Mononuclear cell (primary cell): ENCODE data around the gene PALLD. TPM values are rescaled to one million over a fixed set of nuclear protein-coding genes. Genes with fewer than 3 reads are reported as not detected.

ENCODE experiments used
- H3K27me3 ChIP-seq: 2 replicates; pipeline ENCODE4 v1.6.0; 2011; ENCODE audit warnings: low read length, control low read depth; ENCODE audit not compliant: insufficient read depth
- H3K4me1 ChIP-seq: 2 replicates; pipeline ENCODE4 v1.5.1; 2011; ENCODE audit warnings: mild to moderate bottlenecking, low read length, control low read depth; ENCODE audit not compliant: insufficient read depth
- H3K4me3 ChIP-seq: 2 replicates; pipeline ENCODE4 v1.5.1; 2011; ENCODE audit warnings: mild to moderate bottlenecking, low read length, moderate library complexity
- H3K9me3 ChIP-seq: 2 replicates; pipeline ENCODE4 v1.5.1; 2011; ENCODE audit warnings: low read depth, mild to moderate bottlenecking, control low read depth, low read length
- total RNA-seq: library from RNA; depleted of rRNA; stranded (reverse); fragments of >200 nt; gene quantifications from one replicate; pipeline ENCODE4 v1.2.3, GENCODE V29; 2012

PALLD gene
- total RNA-seq, 1 donor, result 1.8 TPM

DNA sequence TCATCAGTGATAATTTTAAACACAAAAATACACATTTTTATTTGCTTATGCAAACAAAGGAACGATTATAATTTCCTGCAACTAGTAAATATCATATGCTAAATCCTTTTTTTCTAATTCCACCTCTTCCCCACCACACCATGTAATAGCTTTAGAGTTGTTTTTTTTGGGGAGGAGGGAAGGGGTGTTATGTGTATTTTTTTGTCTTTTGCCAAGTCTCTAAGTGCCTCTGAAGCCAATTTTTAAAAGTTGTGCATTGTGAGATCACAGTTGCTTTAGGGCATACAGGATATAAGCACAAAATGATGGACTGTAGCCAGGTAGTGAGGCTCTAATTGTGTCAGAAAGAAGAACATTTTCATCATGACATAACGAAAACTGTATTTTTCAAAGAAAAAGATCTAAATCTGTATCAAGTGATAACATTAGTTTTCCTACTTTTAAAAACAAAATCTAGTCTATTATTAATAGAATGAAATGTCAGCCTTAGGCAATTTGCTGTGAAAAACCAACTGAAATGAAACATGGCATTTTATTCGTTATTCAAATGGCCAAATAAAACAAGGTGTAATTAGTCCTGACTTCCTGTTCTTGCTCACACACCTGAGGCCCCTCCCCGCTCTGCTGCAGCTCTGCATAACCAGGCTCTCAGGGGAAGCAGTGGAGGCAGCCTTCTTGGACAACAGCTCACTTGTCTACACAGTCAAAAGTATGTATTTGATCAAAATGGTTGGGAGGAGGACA, 157.4 kb downstream of the PALLD start:
- H3K4me3 ChIP-seq, result no peak overlapping the region
- peaks cover 2% of the 10 kb centered on the region for H3K27me3 ChIP-seq
- H3K9me3 ChIP-seq, result no peaks in the 10 kb centered on the region
- H3K4me1 ChIP-seq, result no peaks in the 10 kb centered on the region

DNA sequence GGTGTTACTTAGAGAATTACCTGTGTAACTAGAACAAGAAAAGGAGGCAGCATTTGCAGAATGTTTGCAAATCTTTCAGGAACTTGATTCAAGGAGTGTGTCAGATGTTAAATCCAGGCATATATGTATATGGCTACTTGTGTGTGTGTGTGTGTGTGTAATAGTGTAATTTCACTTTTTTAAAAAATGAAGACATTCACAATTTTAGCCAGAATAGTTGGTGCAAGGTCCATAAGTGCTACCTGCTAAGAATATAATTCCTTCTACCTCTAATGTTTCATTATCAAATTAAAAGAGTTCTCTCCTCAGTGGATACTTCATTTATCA, 158.0 kb downstream of the PALLD start:
- H3K9me3 ChIP-seq, result no peaks in the 10 kb centered on the region
- H3K4me3 ChIP-seq, result no peak overlapping the region
- no peaks in the 10 kb centered on the region for H3K4me1 ChIP-seq
- H3K27me3 ChIP-seq, result peaks cover 2% of the 10 kb centered on the region

DNA sequence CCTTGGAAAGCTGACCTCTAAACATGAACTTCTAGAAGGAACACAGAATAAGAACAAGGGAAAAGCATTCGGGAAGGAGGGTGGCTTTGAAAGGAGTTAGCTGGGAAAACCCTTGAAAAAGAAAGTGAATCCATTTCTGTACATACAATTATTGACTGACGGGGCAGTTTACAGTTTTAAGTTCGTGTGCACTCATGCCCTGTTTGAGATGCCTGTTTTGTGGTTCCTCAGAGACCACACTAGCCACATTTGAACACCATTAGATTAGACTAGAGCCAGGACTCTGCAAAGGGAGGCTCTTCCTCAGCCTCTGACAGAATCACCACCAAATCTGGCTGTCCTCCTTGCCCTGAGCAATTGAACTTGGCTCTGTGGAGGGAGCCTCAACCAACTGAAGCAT, 158.3 kb downstream of the PALLD start:
- Histone ChIP-seq H3K9me3 (no peaks in the 10 kb centered on the region), H3K4me1 (no peaks in the 10 kb centered on the region), H3K4me3 (no peak overlapping the region), H3K27me3 (peaks cover 2% of the 10 kb centered on the region)

DNA sequence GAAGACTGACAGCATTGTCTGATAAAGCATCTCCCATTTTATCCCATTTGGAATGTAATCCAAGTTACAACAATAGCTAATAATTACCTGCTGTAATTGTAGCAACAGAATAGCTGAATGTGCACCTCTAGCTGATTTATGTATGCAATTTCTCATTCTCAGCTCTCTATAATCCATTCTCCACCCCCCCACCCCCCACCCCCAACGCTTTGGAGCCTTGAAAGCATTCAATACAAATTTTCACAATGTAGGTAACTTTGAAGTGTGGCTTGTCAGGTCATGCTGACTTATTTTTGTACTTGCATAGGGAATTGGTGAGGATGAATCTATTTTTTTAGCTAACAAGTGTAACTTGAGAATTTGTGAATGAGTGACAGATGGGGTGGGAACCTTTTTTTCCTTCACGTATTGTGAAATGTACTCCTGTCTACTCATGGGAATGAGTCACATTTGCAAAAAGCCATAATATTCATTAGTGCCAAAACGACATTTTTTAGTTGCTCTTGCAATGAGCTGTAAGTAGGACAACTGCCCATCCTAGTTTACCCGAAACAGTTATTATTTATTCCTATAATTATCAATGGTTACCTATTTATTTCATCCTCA, 159.3 kb downstream of the PALLD start:
- H3K4me1 ChIP-seq, result no peaks in the 10 kb centered on the region
- no peaks in the 10 kb centered on the region for H3K9me3 ChIP-seq
- H3K27me3 ChIP-seq, result peaks cover 2% of the 10 kb centered on the region
- H3K4me3 ChIP-seq, result no peak overlapping the region

DNA sequence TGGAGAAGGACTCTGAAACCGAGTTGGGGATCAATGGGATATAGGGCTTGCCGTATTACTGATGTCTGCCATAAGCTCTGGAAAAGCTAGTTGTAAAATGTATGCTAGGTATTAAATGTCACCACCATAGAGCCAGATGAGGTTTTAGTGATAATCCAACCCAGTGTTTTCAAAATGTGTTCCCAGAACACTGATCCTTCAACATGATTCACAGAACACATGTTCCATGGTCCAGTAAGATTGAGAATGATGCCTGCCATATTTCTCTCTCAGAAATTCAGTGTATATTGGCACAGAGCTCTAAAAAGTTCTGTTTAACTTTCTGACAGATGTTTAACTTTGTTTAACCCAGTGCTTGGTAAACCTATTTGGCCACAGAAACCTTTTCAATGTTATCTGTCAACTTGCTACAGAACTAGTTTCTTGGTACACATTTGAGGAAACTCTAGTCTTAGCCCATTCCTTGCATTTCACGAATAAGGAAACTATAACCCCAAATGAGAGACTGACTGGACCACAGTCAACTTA, 160.2 kb downstream of the PALLD start:
- Histone ChIP-seq H3K27me3 (no peaks in the 10 kb centered on the region), H3K4me3 (no peak overlapping the region), H3K9me3 (no peaks in the 10 kb centered on the region), H3K4me1 (no peaks in the 10 kb centered on the region)

DNA sequence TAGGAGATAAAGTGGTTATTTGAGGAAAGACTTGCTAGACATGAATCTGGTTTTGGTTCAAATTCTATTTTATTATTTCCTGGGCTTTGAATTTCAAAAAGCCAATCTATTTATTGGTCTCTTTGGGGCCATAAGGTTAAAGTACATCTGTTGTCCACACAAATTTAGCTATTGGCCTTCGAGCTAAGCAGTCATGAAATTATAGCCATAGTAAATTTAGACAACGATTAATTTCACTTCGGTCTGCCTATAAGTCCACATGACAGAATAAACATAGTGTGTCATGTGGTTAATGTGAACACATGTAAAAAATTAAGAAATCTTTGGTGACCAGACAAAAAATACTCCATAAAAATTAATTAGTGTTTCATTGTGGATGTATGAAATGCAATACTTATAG, 161.9 kb downstream of the PALLD start:
- H3K4me3 ChIP-seq, result no peak overlapping the region
- H3K9me3 ChIP-seq, result no peaks in the 10 kb centered on the region
- no peaks in the 10 kb centered on the region for H3K27me3 ChIP-seq
- H3K4me1 ChIP-seq, result no peaks in the 10 kb centered on the region

DNA sequence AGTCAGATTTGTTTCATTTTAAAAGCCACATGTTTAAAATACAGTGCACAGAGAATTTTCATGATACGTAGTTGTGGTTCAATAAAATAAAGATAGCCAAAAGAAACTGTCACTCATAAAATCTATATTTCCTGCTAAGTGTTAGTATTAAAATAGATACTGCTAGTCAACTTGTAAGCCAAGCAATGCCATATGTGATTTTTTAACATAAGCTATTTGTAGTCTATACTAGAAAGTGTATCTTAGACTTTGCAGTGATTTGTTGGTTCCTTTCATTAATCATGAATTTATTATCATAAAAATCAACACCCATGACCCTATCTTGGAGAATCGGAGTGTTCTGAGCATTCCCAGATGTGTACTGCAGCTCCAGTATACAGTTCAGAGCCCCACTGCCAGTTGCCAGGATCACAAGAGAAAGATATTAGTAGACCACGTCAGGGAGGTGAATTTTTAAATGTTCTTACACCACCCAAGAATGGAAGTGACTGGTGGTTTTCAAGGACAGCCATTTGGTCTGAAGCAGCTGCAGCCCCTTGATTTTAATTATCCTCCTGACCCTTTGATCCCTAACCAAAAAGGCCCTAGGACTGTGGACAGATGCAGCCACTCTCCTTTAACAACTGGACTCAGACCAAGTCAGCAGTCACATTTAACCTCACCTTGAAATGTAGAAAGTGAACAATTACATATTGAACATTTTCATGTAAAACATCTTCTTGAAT, 163.1 kb downstream of the PALLD start:
- Histone ChIP-seq H3K4me3 (no peak overlapping the region), H3K9me3 (no peaks in the 10 kb centered on the region), H3K4me1 (no peaks in the 10 kb centered on the region), H3K27me3 (no peaks in the 10 kb centered on the region)

DNA sequence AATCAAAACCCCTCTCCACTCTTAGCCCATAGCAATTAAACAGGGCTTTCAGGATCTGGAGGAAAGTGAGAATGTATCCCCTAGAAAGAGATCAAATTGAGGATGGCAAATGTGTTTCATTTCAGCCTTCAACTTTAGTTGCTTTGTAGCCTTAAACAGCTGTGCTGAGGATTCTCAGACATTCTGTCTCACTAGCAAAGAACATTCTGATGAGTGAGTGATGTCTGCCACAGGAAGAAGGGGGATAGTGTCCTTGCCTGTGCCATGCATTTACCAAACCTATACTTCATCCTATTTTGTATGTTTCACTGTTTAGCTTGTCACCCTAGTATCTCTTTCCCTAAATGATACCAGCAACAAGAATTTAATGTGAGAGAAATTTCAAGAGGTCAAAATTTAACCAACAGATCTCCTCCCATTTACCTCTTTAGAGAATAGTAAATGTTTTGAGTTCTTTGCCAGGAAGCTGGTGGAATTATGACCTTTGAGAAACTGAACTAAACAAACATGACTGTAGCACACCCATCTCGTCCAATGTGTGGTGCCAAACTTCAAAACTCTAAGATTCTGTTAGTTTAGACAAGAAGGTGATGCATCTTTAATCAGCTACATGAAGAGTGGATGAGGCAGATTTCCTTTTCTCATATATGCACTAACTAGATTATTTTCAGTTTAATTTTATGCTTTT, 165.6 kb downstream of the PALLD start:
- H3K4me1 ChIP-seq, result no peaks in the 10 kb centered on the region
- no peaks in the 10 kb centered on the region for H3K9me3 ChIP-seq
- no peak overlapping the region for H3K4me3 ChIP-seq
- no peaks in the 10 kb centered on the region for H3K27me3 ChIP-seq

DNA sequence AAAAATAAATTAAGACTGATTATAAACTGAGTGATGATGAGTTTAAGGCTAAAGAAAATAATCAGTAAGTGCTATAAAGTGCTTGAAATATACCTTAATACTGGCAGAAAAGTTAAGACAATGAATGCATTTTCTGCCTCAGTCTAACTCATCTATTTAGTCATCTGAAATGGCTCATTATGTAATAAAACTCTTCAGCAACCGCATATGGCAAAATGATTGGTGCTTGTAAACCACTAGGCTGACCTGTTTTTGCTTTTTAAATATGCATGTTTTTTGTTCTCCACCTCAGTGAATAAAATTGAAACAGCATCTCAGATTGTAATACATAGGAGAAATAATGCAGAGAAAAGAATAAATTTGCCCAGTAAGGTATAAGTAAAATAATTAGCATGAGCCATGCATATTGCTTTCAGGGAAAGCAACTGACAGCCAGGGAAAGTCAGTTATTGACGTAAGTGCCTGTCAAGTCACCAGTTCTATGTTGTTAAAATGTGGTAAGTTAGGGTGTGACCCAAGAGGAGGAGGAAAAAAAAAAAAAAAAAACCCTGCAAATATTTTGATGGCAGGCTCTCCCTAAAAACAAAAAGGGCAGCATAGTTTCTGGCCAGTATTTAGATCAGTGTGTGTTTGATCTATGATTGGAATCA, 167.5 kb downstream of the PALLD start:
- Histone ChIP-seq H3K4me3 (no peak overlapping the region), H3K27me3 (no peaks in the 10 kb centered on the region), H3K4me1 (no peaks in the 10 kb centered on the region), H3K9me3 (no peaks in the 10 kb centered on the region)

DNA sequence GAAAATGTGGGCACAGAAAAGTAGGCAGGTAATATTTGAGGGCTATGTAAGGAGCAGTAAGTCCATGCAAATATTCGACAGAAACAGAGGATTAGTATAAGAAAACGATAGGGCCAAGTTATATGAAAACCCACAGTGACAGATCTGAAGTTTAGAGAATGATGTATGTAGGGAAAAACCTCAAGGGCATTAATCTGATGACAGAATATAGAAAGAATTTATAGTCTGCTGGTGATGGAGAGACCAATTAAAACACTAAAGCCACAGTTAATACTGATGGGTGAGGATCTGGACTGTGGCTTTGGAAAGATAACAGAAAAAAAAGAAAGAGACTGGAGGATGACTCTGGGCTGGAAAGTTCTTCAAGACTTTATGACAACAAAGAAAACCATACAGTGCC, 169.7 kb downstream of the PALLD start:
- Histone ChIP-seq H3K4me1 (no peaks in the 10 kb centered on the region), H3K27me3 (no peaks in the 10 kb centered on the region), H3K9me3 (no peaks in the 10 kb centered on the region), H3K4me3 (no peak overlapping the region)

DNA sequence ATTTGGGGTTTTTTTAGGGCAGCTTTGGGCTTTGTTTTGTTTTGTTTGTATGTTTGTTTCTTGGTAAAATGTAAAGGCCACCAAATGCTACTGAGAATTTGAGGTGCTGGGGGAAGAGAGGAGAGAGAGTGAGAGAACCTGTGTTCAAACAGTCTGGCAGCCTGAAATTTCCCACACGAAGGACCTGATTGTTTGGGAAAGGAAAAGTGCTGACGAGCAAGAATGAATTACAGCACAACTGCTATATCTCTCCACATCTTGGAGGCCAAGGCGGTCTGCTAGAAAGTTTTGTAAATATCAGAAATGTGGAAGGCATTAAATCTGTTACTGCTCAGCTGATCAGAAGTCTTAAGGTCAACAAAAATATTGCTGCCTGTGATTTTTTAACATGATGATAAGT, 170.5 kb downstream of the PALLD start:
- no peak overlapping the region for H3K4me3 ChIP-seq
- H3K27me3 ChIP-seq, result no peaks in the 10 kb centered on the region
- H3K9me3 ChIP-seq, result no peaks in the 10 kb centered on the region
- no peaks in the 10 kb centered on the region for H3K4me1 ChIP-seq

DNA sequence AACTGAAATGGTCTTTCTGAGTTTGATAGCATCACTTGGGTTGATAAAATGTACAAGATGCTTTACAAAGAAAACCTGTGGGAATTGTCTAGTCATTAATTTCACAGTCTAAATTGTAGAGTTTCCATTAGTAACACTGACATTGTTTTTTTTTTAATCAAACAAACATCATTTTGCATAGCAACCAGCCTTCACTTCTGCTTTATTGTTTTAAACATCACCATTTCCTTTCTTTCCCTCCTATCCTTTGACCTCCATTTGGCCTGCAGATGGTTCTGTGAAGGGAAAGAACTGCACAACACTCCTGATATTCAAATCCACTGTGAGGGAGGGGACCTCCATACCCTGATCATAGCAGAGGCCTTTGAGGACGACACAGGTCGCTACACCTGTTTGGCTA, 171.1 kb downstream of the PALLD start:
- Histone ChIP-seq H3K4me3 (no peak overlapping the region), H3K4me1 (no peaks in the 10 kb centered on the region), H3K27me3 (no peaks in the 10 kb centered on the region), H3K9me3 (no peaks in the 10 kb centered on the region)

DNA sequence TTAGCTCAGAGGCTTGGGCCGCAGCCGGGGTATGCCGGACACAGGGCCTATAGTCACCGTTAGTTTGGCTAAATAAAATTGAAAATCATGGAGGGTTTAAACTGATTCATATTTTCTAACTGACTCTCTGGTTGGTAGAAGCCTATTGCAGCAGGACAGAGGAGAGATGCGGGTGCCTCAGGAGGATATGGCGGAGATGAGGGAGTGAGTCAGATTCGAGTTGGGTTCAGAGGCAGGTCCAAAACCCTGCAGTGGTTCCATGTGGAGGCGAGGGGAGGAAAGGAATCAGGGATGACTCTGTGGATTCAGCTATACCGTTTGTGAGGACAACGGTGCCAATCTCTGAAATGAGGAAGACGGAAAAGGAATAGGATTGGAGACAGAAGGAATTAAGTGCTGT, 176.6 kb downstream of the PALLD start:
- no peaks in the 10 kb centered on the region for H3K9me3 ChIP-seq
- H3K4me1 ChIP-seq, result no peaks in the 10 kb centered on the region
- H3K27me3 ChIP-seq, result no peaks in the 10 kb centered on the region
- H3K4me3 ChIP-seq, result no peak overlapping the region

DNA sequence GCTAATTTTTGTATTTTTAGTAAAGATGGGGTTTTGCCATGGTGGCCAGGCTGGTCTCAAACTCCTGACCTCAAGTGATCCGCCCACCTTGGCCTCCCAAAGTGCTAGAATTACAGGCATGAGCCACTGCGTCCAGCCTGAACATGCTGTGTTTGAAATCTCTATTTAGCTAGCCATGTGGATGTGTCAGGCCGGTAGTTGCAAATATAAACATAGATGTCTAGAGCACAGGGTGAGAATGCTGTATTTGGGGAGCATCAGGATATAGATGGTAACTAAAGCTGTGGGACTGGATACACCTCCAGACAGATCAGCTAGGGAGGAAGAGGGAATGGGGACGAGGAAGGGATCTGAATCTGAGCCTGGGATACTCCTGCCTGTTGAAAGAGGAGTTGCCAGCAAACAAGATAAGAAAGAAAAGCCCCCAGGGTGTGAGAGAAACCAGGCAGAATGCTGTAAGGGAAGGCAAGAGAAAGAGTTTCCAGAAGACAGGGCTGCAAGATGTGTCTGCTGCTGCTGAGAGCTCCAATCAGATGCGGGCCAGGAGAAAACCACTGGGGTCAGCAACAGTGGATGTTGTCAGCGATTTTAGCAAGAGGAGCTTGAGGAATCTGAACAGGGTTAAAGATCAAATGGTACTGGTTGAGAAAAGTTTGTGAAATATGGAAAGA, 177.4 kb downstream of the PALLD start:
- H3K9me3 ChIP-seq, result no peaks in the 10 kb centered on the region
- no peak overlapping the region for H3K4me3 ChIP-seq
- H3K27me3 ChIP-seq, result no peaks in the 10 kb centered on the region
- no peaks in the 10 kb centered on the region for H3K4me1 ChIP-seq
